SK-N-SH (cell line): ENCODE results near the gene RNF150. TPM values are rescaled to one million over a fixed set of nuclear protein-coding genes. Genes with fewer than 3 reads are reported as not detected.

ENCODE experiments used
- CTCF ChIA-PET: fragments of 300-600, 350-600 bp; formaldehyde crosslinking; extraction: SDS; loops from one replicate; lab custom pipeline; 2021; lab: Yijun Ruan, JAX
- POLR2A ChIA-PET: fragments of 350-600 bp; sonication (Branson Sonifier 250); formaldehyde crosslinking; extraction: SDS; loops from one replicate; lab custom pipeline; 2020; ENCODE audit warnings: antibody characterized with exemption, inconsistent platforms; lab: Yijun Ruan, JAX
- DNase-seq: peaks from one replicate; pipeline ENCODE4 v3.0.0; 2012
- H2AFZ ChIP-seq: fragments of 200-600 bp; sonication (generic); 2 replicates; pipeline ENCODE4 v1.8.1; 2016; ENCODE audit warnings: antibody characterized with exemption, mild to moderate bottlenecking, low read depth
- H3F3A ChIP-seq: fragments of 200-600 bp; sonication (generic); replicated peaks from 2 replicates; pipeline ENCODE3; 2016; ENCODE audit warnings: antibody characterized with exemption, mild to moderate bottlenecking; ENCODE audit not compliant: insufficient read depth
- H3K27ac ChIP-seq, 2 experiments: fragments of 200-500 bp in 1 of 2; fragments of 200-600 bp in 1 of 2; sonication (Bioruptor generic) in 1 of 2; sonication (generic), shearing (Covaris generic) in 1 of 2; 2 replicates each; pipeline versions ENCODE4 v1.5.1 to v1.6.1; 2014 to 2016; ENCODE audit warnings: low read depth in 2 of 2, inconsistent platforms in 1 of 2, low read length in 1 of 2, mild to moderate bottlenecking in 1 of 2, mixed read lengths in 1 of 2
- H3K27me3 ChIP-seq: fragments of 200-600 bp; sonication (generic), shearing (Covaris generic); 2 replicates; pipeline ENCODE4 v1.6.1; 2016; ENCODE audit warnings: mixed run types; ENCODE audit not compliant: insufficient read depth
- H3K36me3 ChIP-seq, 2 experiments: fragments of 200-500 bp in 1 of 2; fragments of 200-600 bp in 1 of 2; sonication (Bioruptor generic) in 1 of 2; sonication (generic) in 1 of 2; replicated peaks in 1 of 2; 2 replicates each; pipeline versions ENCODE3 to v1.5.1; 2014 to 2016; ENCODE audit warnings: low read length in 1 of 2, mild to moderate bottlenecking in 1 of 2; ENCODE audit not compliant: insufficient read depth in 2 of 2, control insufficient read depth in 1 of 2
- H3K4me1 ChIP-seq, 2 experiments: fragments of 200-500 bp in 1 of 2; fragments of 200-600 bp in 1 of 2; sonication (Bioruptor generic) in 1 of 2; sonication (generic), shearing (Covaris generic) in 1 of 2; 2 replicates each; pipeline versions ENCODE4 v1.5.1 to v1.6.1; 2014 to 2016; ENCODE audit warnings: low read depth in 1 of 2, low read length in 1 of 2, mixed run types in 1 of 2; ENCODE audit not compliant: insufficient read depth in 2 of 2, control insufficient read depth in 1 of 2
- H3K4me2 ChIP-seq: fragments of 200-600 bp; sonication (generic), shearing (Covaris generic); 2 replicates; pipeline ENCODE4 v1.6.1; 2017; ENCODE audit warnings: mixed run types
- H3K4me3 ChIP-seq, 2 experiments: fragments of 200-500 bp in 1 of 2; fragments of 200-600 bp in 1 of 2; sonication (Bioruptor generic) in 1 of 2; sonication (generic), shearing (Covaris generic) in 1 of 2; 2 replicates each; pipeline versions ENCODE4 v1.5.1 to v1.8.1; 2014 to 2016; ENCODE audit warnings: low read depth in 2 of 2, inconsistent platforms in 1 of 2, low read length in 1 of 2, mild to moderate bottlenecking in 1 of 2, mixed read lengths in 1 of 2, moderate library complexity in 1 of 2
- H3K79me2 ChIP-seq: fragments of 200-600 bp; sonication (generic); 2 replicates; pipeline ENCODE4 v1.8.1; 2017; ENCODE audit warnings: mild to moderate bottlenecking; ENCODE audit not compliant: insufficient read depth
- H3K9ac ChIP-seq: fragments of 200-600 bp; sonication (generic); 2 replicates; pipeline ENCODE4 v1.6.1; 2017; ENCODE audit warnings: mixed run types
- H3K9me2 ChIP-seq: fragments of 200-600 bp; sonication (generic); 2 replicates; pipeline ENCODE4 v1.6.1; 2017; ENCODE audit warnings: mixed run types
- H3K9me3 ChIP-seq: fragments of 200-600 bp; sonication (generic); 2 replicates; pipeline ENCODE4 v1.6.1; 2017; ENCODE audit warnings: mixed run types, mild to moderate bottlenecking, moderate library complexity
- H4K20me1 ChIP-seq: fragments of 200-600 bp; sonication (generic); 2 replicates; pipeline ENCODE4 v1.6.1; 2017; ENCODE audit warnings: mild to moderate bottlenecking, mixed run types; ENCODE audit not compliant: insufficient read depth
- CHD2 ChIP-seq: fragments of 150-350 bp; IDR thresholded peaks from 2 replicates; pipeline ENCODE4 v1.6.1; 2018; ENCODE audit warnings: low read length; ENCODE audit not compliant: partially characterized antibody
- ELF1 ChIP-seq: IDR thresholded peaks from 2 replicates; pipeline ENCODE4 v1.4.0; 2012
- EP300 ChIP-seq, 2 experiments: IDR thresholded peaks; 2 replicates each; pipeline versions ENCODE4 v1.4.0 to v1.6.1; 2012; ENCODE audit warnings: borderline replicate concordance in 1 of 2, low read depth in 1 of 2, low read length in 1 of 2
- FOXM1 ChIP-seq: IDR thresholded peaks from 2 replicates; pipeline ENCODE4 v1.4.0; 2012; ENCODE audit warnings: low read depth, mild to moderate bottlenecking
- JUND ChIP-seq: IDR thresholded peaks from 2 replicates; pipeline ENCODE4 v1.4.0; 2012
- MXI1 ChIP-seq: IDR thresholded peaks from 2 replicates; pipeline ENCODE4 v1.6.1; 2012; ENCODE audit warnings: mild to moderate bottlenecking, low read depth, low read length, improper control_type of control experiment
- NFIC ChIP-seq: IDR thresholded peaks from 2 replicates; pipeline ENCODE4 v1.4.0; 2012; ENCODE audit warnings: borderline replicate concordance
- NRF1 ChIP-seq: IDR thresholded peaks from 2 replicates; pipeline ENCODE4 v1.6.1; 2012; ENCODE audit warnings: low read depth, mild to moderate bottlenecking, low read length
- POLR2AphosphoS5 ChIP-seq: IDR thresholded peaks from 2 replicates; pipeline ENCODE4 v1.6.1; 2012; ENCODE audit warnings: low read depth, low read length
- RAD21 ChIP-seq: IDR thresholded peaks from 2 replicates; pipeline ENCODE4 v1.6.1; 2012; ENCODE audit warnings: mild to moderate bottlenecking, low read length
- RFX5 ChIP-seq: IDR thresholded peaks from 2 replicates; pipeline ENCODE4 v1.6.1; 2012; ENCODE audit warnings: mild to moderate bottlenecking, improper control_type of control experiment, low read length
- TCF12 ChIP-seq: IDR thresholded peaks from 2 replicates; pipeline ENCODE4 v1.4.0; 2012
- WGBS: methylation state at CpG from one replicate; pipeline ENCODE4 v1.1.6; 2017; ENCODE audit warnings: low lambda C conversion rate; 5-methylcytosine and 5-hydroxymethylcytosine counted together
- polyA plus RNA-seq, 3 experiments: library from polyadenylated mRNA; depleted of rRNA; stranded (reverse); fragments of >200 nt; gene quantifications; 2 replicates each; pipeline ENCODE4 v1.2.3, GENCODE V29; 2012
- TF ChIP-seq, protein P1 (sequence below): IDR thresholded peaks from 2 replicates; pipeline ENCODE4; 2012
- TF ChIP-seq, protein P2 (sequence below): IDR thresholded peaks from 2 replicates; pipeline ENCODE4 v1.4.0; 2012; ENCODE audit warnings: low read depth
- TF ChIP-seq, protein P3 (sequence below): fragments of 150-350 bp; IDR thresholded peaks from 2 replicates; pipeline ENCODE4 v1.6.1; 2017; ENCODE audit warnings: antibody characterized with exemption, low read length, low read depth, borderline replicate concordance
- TF ChIP-seq, protein P4 (sequence below): fragments of 150-350 bp; IDR thresholded peaks from 2 replicates; pipeline ENCODE4 v1.6.1; 2016; ENCODE audit warnings: mild to moderate bottlenecking, low read depth, low read length
- TF ChIP-seq, protein P5 (sequence below): IDR thresholded peaks from 2 replicates; pipeline ENCODE4 v1.4.0; 2012; ENCODE audit warnings: low read depth, borderline replicate concordance

The RNF150 gene
- polyA plus RNA-seq, 1 of the 3 experiments (the other 2 are of a cell fraction), result 5.8 TPM

DNA sequence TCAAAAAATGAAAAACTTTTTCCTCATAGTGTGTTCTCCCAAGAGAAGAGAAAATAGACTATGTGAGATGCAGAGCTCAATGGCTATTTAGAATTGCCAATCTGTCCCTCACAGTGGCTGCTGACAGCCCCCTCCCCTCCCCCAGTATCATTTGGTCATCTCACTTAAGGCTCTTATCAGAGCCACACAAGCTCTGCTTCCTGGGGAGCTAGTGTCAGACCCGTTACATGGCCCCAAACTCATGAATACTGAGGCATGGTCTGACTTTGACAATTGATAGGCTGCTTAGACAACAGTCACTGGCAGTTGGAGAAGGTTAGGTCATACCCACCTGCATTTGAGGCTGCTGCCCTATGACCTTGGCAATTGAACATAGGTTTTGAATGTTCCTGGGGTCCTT lies 15.3 kb downstream of the RNF150 start:
- TF ChIP-seq, protein P1, sequence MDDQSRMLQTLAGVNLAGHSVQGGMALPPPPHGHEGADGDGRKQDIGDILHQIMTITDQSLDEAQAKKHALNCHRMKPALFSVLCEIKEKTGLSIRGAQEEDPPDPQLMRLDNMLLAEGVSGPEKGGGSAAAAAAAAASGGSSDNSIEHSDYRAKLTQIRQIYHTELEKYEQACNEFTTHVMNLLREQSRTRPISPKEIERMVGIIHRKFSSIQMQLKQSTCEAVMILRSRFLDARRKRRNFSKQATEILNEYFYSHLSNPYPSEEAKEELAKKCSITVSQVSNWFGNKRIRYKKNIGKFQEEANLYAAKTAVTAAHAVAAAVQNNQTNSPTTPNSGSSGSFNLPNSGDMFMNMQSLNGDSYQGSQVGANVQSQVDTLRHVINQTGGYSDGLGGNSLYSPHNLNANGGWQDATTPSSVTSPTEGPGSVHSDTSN, result no peak
- TF ChIP-seq NRF1 (no peak), JUND (no peak), POLR2AphosphoS5 (no peak), NFIC (no peak), CHD2 (no peak)
- TF ChIP-seq, protein P2, sequence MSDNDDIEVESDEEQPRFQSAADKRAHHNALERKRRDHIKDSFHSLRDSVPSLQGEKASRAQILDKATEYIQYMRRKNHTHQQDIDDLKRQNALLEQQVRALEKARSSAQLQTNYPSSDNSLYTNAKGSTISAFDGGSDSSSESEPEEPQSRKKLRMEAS, result no peak
- TF ChIP-seq, protein P3, sequence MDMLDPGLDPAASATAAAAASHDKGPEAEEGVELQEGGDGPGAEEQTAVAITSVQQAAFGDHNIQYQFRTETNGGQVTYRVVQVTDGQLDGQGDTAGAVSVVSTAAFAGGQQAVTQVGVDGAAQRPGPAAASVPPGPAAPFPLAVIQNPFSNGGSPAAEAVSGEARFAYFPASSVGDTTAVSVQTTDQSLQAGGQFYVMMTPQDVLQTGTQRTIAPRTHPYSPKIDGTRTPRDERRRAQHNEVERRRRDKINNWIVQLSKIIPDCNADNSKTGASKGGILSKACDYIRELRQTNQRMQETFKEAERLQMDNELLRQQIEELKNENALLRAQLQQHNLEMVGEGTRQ, result no peak
- H3F3A ChIP-seq, result no peaks in the 10 kb centered on the region
- H3K27ac ChIP-seq, result no peak overlapping the region
- no peak overlapping the region for H3K9ac ChIP-seq
- no peak overlapping the region for H3K4me2 ChIP-seq
- CTCF ChIA-PET, result no interaction called here
- peaks cover 5 to 23% of the 10 kb centered on the region in 2 experiments for H3K36me3 ChIP-seq
- H3K4me1 ChIP-seq, result peaks cover 0 to 25% of the 10 kb centered on the region in 2 experiments; a peak in 2 of 4 replicates
- H3K27me3 ChIP-seq, result no peaks in the 10 kb centered on the region
- WGBS, result 100% methylated on average over 1 of the region's 1 CpG
- no peaks in the 10 kb centered on the region for H3K9me2 ChIP-seq
- peaks cover 14% of the 10 kb centered on the region for H4K20me1 ChIP-seq
- no peaks in the 10 kb centered on the region; the same call in 1 of the 2 replicates for H3K9me3 ChIP-seq
- no peak for DNase-seq
- H3K79me2 ChIP-seq, result peaks cover 100% of the 10 kb centered on the region
- POLR2A ChIA-PET, result no interaction called here
- H3K4me3 ChIP-seq, result no peak overlapping the region
- H2AFZ ChIP-seq, result no peak overlapping the region

DNA sequence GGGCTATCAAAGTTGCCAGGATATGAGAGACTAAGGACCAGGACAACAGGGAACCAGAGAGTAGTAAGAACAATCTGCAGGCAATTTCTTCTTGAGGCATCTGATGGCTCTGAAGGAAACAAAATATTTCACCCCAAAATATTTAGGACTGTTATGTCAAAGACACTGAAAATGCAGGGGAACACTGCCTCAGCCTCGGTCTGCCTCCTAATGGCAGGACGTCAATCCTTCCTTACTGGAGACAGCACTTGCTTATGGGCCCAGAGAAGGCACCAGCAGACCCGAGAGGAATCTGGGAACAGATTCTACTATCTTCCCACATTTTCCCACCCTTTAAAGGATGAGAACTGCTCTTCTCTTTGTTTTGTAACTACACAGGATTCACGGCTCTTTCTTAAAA lies 23.3 kb downstream of the RNF150 start:
- no peaks in the 10 kb centered on the region for H3K4me1 ChIP-seq
- no peaks in the 10 kb centered on the region for H3K27me3 ChIP-seq
- H3K9ac ChIP-seq, result no peak overlapping the region
- H3K9me3 ChIP-seq, result no peaks in the 10 kb centered on the region
- no peak overlapping the region for H3K27ac ChIP-seq
- no peak overlapping the region for H3K4me2 ChIP-seq
- H3K36me3 ChIP-seq, result peaks cover 4 to 8% of the 10 kb centered on the region in 2 experiments
- CTCF ChIA-PET, result no interaction called here
- H4K20me1 ChIP-seq, result 0 out of 2 replicates have a peak, but pooled peaks cover 3% of the 10 kb centered on the region
- DNase-seq, result no peak
- no peak overlapping the region for H2AFZ ChIP-seq
- peaks cover 84% of the 10 kb centered on the region for H3K79me2 ChIP-seq
- no peaks in the 10 kb centered on the region for H3F3A ChIP-seq
- POLR2A ChIA-PET, result no interaction called here
- no peaks in the 10 kb centered on the region for H3K9me2 ChIP-seq
- 83% methylated on average over 4 of the region's 4 CpGs for WGBS
- H3K4me3 ChIP-seq, result no peak overlapping the region
- peak; percentile 12; the same call in 1 of the 2 replicates for TF ChIP-seq RAD21
- no peak for TF ChIP-seq MXI1

DNA sequence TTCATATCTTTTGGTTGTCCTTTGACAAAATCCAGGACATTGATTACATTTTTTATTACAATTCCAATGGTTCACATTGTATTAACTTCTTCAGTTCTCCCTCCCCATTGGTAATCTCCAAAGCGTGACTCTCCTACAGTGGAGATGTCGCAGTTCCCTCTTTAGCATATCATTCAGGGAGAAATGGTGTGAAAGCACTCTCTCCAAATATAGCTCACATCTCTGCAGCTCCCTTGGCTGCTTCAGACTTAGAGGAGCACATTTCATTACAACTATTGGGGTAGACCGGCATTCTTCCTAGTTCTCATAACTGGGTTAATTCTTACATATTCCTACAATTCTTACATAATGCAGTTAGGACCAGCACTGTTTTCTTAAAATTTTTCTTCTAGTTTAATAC lies 25.3 kb downstream of the RNF150 start:
- Histone ChIP-seq H3F3A (peaks cover 7% of the 10 kb centered on the region), H3K79me2 (peaks cover 84% of the 10 kb centered on the region), H3K4me3 (no peak overlapping the region), H2AFZ (no peak overlapping the region), H3K4me2 (no peak overlapping the region), H3K4me1 (peaks cover 0 to 4% of the 10 kb centered on the region in 2 experiments; a peak in 2 of 4 replicates), H3K9ac (no peak overlapping the region), H3K9me2 (no peaks in the 10 kb centered on the region), H3K36me3 (peaks cover 0 to 8% of the 10 kb centered on the region in 2 experiments), H3K9me3 (no peaks in the 10 kb centered on the region), H4K20me1 (no peaks in the 10 kb centered on the region), H3K27me3 (no peaks in the 10 kb centered on the region), H3K27ac (no peak overlapping the region)
- WGBS, result 90% methylated on average over 3 of the region's 3 CpGs
- ChIA-PET CTCF (interaction anchor here (1.2 to 1.5 kb wide), 2 partner anchors 18 to 204 kb away, joined by 3 read pairs; no protein-coding TSS in a partner anchor), POLR2A (no interaction called here)
- no peak for DNase-seq
- TF ChIP-seq NFIC (no peak), ELF1 (no peak), EP300 (IDR thresholded peaks at IDR 0.05; ENCODE audit: borderline replicate concordance in 1 of 2, low read depth in 1 of 2, low read length in 1 of 2) (no peak), FOXM1 (no peak), TCF12 (no peak), RFX5 (no peak)
- TF ChIP-seq, protein P4, sequence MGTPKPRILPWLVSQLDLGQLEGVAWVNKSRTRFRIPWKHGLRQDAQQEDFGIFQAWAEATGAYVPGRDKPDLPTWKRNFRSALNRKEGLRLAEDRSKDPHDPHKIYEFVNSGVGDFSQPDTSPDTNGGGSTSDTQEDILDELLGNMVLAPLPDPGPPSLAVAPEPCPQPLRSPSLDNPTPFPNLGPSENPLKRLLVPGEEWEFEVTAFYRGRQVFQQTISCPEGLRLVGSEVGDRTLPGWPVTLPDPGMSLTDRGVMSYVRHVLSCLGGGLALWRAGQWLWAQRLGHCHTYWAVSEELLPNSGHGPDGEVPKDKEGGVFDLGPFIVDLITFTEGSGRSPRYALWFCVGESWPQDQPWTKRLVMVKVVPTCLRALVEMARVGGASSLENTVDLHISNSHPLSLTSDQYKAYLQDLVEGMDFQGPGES, result no peak
- TF ChIP-seq, protein P5, sequence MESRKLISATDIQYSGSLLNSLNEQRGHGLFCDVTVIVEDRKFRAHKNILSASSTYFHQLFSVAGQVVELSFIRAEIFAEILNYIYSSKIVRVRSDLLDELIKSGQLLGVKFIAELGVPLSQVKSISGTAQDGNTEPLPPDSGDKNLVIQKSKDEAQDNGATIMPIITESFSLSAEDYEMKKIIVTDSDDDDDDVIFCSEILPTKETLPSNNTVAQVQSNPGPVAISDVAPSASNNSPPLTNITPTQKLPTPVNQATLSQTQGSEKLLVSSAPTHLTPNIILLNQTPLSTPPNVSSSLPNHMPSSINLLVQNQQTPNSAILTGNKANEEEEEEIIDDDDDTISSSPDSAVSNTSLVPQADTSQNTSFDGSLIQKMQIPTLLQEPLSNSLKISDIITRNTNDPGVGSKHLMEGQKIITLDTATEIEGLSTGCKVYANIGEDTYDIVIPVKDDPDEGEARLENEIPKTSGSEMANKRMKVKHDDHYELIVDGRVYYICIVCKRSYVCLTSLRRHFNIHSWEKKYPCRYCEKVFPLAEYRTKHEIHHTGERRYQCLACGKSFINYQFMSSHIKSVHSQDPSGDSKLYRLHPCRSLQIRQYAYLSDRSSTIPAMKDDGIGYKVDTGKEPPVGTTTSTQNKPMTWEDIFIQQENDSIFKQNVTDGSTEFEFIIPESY, result no peak
